ENCODE results near the gene SOD3.

- no peak for TF ChIP-seq POLR2A (IDR thresholded peaks at IDR 0.05)
- no peak for TF ChIP-seq POLR2AphosphoS5 (IDR thresholded peaks at IDR 0.05)
These were observed 19.6 kb upstream of the SOD3 start for GRCh38 chr4:24775750-24776149.
